HCT116 (cell line): ENCODE data around the gene TAMALIN. TPM values are rescaled to one million over a fixed set of nuclear protein-coding genes. Genes with fewer than 3 reads are reported as not detected.
A peak's percentile ranks its signal among the peaks of the same experiment; 100 is the strongest.

ENCODE experiments used
- ATAC-seq: fragments of 200-7000 bp; cut with Tn5 transposase; 2 replicates; pipeline ENCODE4 v1.9.1; 2020; ENCODE audit warnings: mild to moderate bottlenecking, moderate library complexity
- BruUV-seq: library from RNA; stranded (reverse); fragments of 400-500 nt; replicated peaks from 2 replicates; lab custom pipeline; 2021; lab: Mats Ljungman, UMichigan
- CTCF ChIA-PET: fragments of 300-600 bp; sonication (Branson Sonifier 250); formaldehyde crosslinking; loops from one replicate; lab custom pipeline; 2021; ENCODE audit warnings: antibody characterized with exemption; lab: Charles Lee
- POLR2A ChIA-PET: fragments of 300-600, 350-600 bp; sonication (Branson Sonifier 250); formaldehyde crosslinking; loops from one replicate; lab custom pipeline; 2021; ENCODE audit warnings: antibody characterized with exemption; lab: Charles Lee
- RAD21 ChIA-PET, 2 experiments: fragments of 300-600 bp; sonication (Branson Sonifier 250); formaldehyde crosslinking; loops; one replicate each; lab custom pipeline; 2023; ENCODE audit warnings: low total read pairs in 2 of 2; ENCODE audit not compliant: uncharacterized antibody in 2 of 2, unreplicated experiment in 2 of 2, low non-redundant PET in 1 of 2; lab: Charles Lee
- DNase-seq: peaks from one replicate; pipeline ENCODE4 v3.0.0-alpha.2; 2010; ENCODE audit warnings: low read depth, low spot score
- H2AFZ ChIP-seq: fragments of 200-600 bp; shearing (Covaris generic), sonication (generic); 2 replicates; pipeline ENCODE4 v1.6.1; 2017; ENCODE audit warnings: low read depth, mixed run types, mixed read lengths, antibody characterized with exemption, low read length; ENCODE audit not compliant: poor library complexity, severe bottlenecking
- H3K27ac ChIP-seq: 2 replicates; pipeline ENCODE4 v1.5.1; 2012; ENCODE audit warnings: low read depth, low read length
- H3K27me3 ChIP-seq: fragments of 200-600 bp; sonication (generic); 2 replicates; pipeline ENCODE4 v1.6.1; 2016; ENCODE audit warnings: mixed run types, low read length, mixed read lengths; ENCODE audit not compliant: insufficient read depth
- H3K36me3 ChIP-seq, 2 experiments: fragments of 200-500 bp in 1 of 2; fragments of 200-600 bp in 1 of 2; sonication (Bioruptor generic) in 1 of 2; sonication (generic) in 1 of 2; 2 replicates each; pipeline versions ENCODE4 v1.5.1 to v1.6.1; 2014 to 2016; ENCODE audit warnings: low read length in 2 of 2, inconsistent platforms in 1 of 2, mixed read lengths in 1 of 2, mixed run types in 1 of 2; ENCODE audit not compliant: insufficient read depth in 2 of 2, control insufficient read depth in 1 of 2
- H3K4me1 ChIP-seq, 2 experiments: fragments of 200-600 bp in 1 of 2; sonication (generic) in 1 of 2; 2 replicates each; pipeline versions ENCODE4 v1.5.1 to v1.6.1; 2012 to 2017; ENCODE audit warnings: low read length in 2 of 2, inconsistent platforms in 1 of 2, mild to moderate bottlenecking in 1 of 2, mixed read lengths in 1 of 2, mixed run types in 1 of 2, moderate library complexity in 1 of 2; ENCODE audit not compliant: insufficient read depth in 2 of 2, control insufficient read depth in 1 of 2
- H3K4me2 ChIP-seq: fragments of 200-600 bp; sonication (generic); 2 replicates; pipeline ENCODE4 v1.6.1; 2017; ENCODE audit warnings: mixed run types, low read length, mixed read lengths
- H3K4me3 ChIP-seq, 2 experiments: fragments of 200-600 bp in 1 of 2; sonication (generic) in 1 of 2; replicated peaks in 1 of 2; 2 replicates each; pipeline ENCODE4 v1.5.1; 2011 to 2016; ENCODE audit warnings: low read length in 2 of 2, control low read depth in 1 of 2, low read depth in 1 of 2, mild to moderate bottlenecking in 1 of 2, mixed read lengths in 1 of 2, mixed run types in 1 of 2
- H3K79me2 ChIP-seq: fragments of 200-600 bp; sonication (generic); 2 replicates; pipeline ENCODE4 v1.6.1; 2017; ENCODE audit warnings: mild to moderate bottlenecking, mixed run types, low read length, moderate library complexity, mixed read lengths; ENCODE audit not compliant: insufficient read depth
- H3K9ac ChIP-seq: fragments of 200-600 bp; sonication (generic); 2 replicates; pipeline ENCODE4 v1.6.1; 2016; ENCODE audit warnings: low read length, mixed read lengths
- H3K9me2 ChIP-seq: fragments of 200-600 bp; sonication (generic), shearing (Covaris generic); 2 replicates; pipeline ENCODE4 v1.6.1; 2017; ENCODE audit warnings: mixed run types, mild to moderate bottlenecking, moderate library complexity; ENCODE audit not compliant: insufficient read depth
- H3K9me3 ChIP-seq, 2 experiments: fragments of 200-500 bp in 1 of 2; fragments of 200-600 bp in 1 of 2; sonication (Bioruptor generic) in 1 of 2; sonication (generic) in 1 of 2; 2 replicates each; pipeline ENCODE4 v1.6.1; 2014 to 2017; ENCODE audit warnings: low read length in 2 of 2, mixed read lengths in 2 of 2, inconsistent platforms in 1 of 2, low read depth in 1 of 2, mild to moderate bottlenecking in 1 of 2, mixed run types in 1 of 2, moderate library complexity in 1 of 2; ENCODE audit not compliant: control insufficient read depth in 1 of 2, insufficient read depth in 1 of 2
- H4K20me1 ChIP-seq: fragments of 200-600 bp; sonication (generic), shearing (Covaris generic); 2 replicates; pipeline ENCODE4 v1.6.1; 2017; ENCODE audit warnings: mixed run types, mild to moderate bottlenecking, moderate library complexity; ENCODE audit not compliant: insufficient read depth
- intact Hi-C: fragments of 100-400 bp; cut with micrococcal nuclease; formaldehyde crosslinking; loops from 2 replicates; pipeline ENCODE4 v1.10.0; 2022
- total RNA-seq: library from RNA; stranded (reverse); gene quantifications from one replicate; pipeline ENCODE4 v1.2.1, GENCODE V29; 2021; ENCODE audit not compliant: unreplicated experiment
- TF ChIP-seq, protein P1 (sequence below): IDR thresholded peaks from 2 replicates; pipeline ENCODE4 v1.6.1; 2012; ENCODE audit warnings: low read depth

The TAMALIN gene
- total RNA-seq, 1 experiment from 2014 or later: 1.1 TPM

GRCh38 chr12:52019113-52019770 lies 12.5 kb downstream of the TAMALIN start:
- BruUV-seq: no TSS peak

More at GRCh38 chr12:52019113-52019770, 12.5 kb downstream of the TAMALIN start:
- ChIA-PET POLR2A (no interaction called here), RAD21 (interaction anchor here in 1 of 2 experiments (0.7 kb wide), 1 partner anchor 15 kb away, joined by 3 read pairs; no protein-coding TSS in a partner anchor), CTCF (interaction anchor here (1.7 to 7.9 kb wide), 3 partner anchors 14 to 26 kb away, joined by 5 to 137 read pairs (median 15); partner anchors contain the start of gene TAMALIN)
- Histone ChIP-seq H3K27me3 (no peaks in the 10 kb centered on the region), H2AFZ (no peak overlapping the region), H3K9ac (no peak overlapping the region), H4K20me1 (no peaks in the 10 kb centered on the region), H3K36me3 (no peaks in the 10 kb centered on the region), H3K27ac (no peak overlapping the region), H3K9me2 (no peaks in the 10 kb centered on the region), H3K4me3 (no peak overlapping the region), H3K4me2 (peak overlapping the region; percentile 30; the same call in 1 of the 2 replicates), H3K79me2 (no peaks in the 10 kb centered on the region), H3K4me1 (peaks cover 6 to 36% of the 10 kb centered on the region in 2 experiments), H3K9me3 (no peaks in the 10 kb centered on the region)
- intact Hi-C loops: no loop called here
- TF ChIP-seq, protein P1, sequence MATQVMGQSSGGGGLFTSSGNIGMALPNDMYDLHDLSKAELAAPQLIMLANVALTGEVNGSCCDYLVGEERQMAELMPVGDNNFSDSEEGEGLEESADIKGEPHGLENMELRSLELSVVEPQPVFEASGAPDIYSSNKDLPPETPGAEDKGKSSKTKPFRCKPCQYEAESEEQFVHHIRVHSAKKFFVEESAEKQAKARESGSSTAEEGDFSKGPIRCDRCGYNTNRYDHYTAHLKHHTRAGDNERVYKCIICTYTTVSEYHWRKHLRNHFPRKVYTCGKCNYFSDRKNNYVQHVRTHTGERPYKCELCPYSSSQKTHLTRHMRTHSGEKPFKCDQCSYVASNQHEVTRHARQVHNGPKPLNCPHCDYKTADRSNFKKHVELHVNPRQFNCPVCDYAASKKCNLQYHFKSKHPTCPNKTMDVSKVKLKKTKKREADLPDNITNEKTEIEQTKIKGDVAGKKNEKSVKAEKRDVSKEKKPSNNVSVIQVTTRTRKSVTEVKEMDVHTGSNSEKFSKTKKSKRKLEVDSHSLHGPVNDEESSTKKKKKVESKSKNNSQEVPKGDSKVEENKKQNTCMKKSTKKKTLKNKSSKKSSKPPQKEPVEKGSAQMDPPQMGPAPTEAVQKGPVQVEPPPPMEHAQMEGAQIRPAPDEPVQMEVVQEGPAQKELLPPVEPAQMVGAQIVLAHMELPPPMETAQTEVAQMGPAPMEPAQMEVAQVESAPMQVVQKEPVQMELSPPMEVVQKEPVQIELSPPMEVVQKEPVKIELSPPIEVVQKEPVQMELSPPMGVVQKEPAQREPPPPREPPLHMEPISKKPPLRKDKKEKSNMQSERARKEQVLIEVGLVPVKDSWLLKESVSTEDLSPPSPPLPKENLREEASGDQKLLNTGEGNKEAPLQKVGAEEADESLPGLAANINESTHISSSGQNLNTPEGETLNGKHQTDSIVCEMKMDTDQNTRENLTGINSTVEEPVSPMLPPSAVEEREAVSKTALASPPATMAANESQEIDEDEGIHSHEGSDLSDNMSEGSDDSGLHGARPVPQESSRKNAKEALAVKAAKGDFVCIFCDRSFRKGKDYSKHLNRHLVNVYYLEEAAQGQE: no peak
- DNase-seq (no peak), ATAC-seq (no peak)
